IPS-18c (cell line): Measurements from ENCODE around the gene GADD45G.

Experiments used
- H3K4me3 ChIP-seq: 2 replicates; pipeline ENCODE4 v1.7.0; 2013; ENCODE audit warnings: low read depth, mild to moderate bottlenecking, low read length, moderate library complexity; ENCODE audit not compliant: insufficient read depth
- H3K9me3 ChIP-seq: one replicate; pipeline ENCODE4 v1.6.1; 2013; ENCODE audit warnings: mild to moderate bottlenecking, low read length, moderate library complexity; ENCODE audit not compliant: control insufficient read depth, insufficient read depth

GADD45G gene

GRCh38 chr9:89602978-89603766 is 1.6 kb upstream of the GADD45G start:
- H3K4me3 ChIP-seq, result peak overlapping the region; percentile 39; the same call in 1 of the 2 replicates
- no peaks in the 10 kb centered on the region for H3K9me3 ChIP-seq

GRCh38 chr9:89603767-89604665 is 796 bp upstream of the GADD45G start:
- Histone ChIP-seq H3K9me3 (no peaks in the 10 kb centered on the region), H3K4me3 (peak overlapping the region; percentile 39; the same call in 1 of the 2 replicates)

- Histone ChIP-seq H3K4me3 (peak overlapping the region; percentile 86), H3K9me3 (no peaks in the 10 kb centered on the region)
Measured at GRCh38 chr9:89605465-89606048, 745 bp downstream of the GADD45G start.

- Histone ChIP-seq H3K9me3 (no peaks in the 10 kb centered on the region), H3K4me3 (peak overlapping the region; percentile 86)
Measured at GRCh38 chr9:89606049-89606623, 1.3 kb downstream of the GADD45G start.

GRCh38 chr9:89606624-89607311 is 2.0 kb downstream of the GADD45G start:
- H3K9me3 ChIP-seq, result no peaks in the 10 kb centered on the region
- peak overlapping the region; percentile 86 for H3K4me3 ChIP-seq

GRCh38 chr9:89608641-89609335 is 4.0 kb downstream of the GADD45G start:
- no peak overlapping the region for H3K4me3 ChIP-seq
- no peaks in the 10 kb centered on the region for H3K9me3 ChIP-seq

GRCh38 chr9:89609426-89610006 is 4.7 kb downstream of the GADD45G start:
- Histone ChIP-seq H3K9me3 (no peaks in the 10 kb centered on the region), H3K4me3 (no peak overlapping the region)

GRCh38 chr9:89610391-89610925 is 5.6 kb downstream of the GADD45G start:
- Histone ChIP-seq H3K4me3 (no peak overlapping the region), H3K9me3 (no peaks in the 10 kb centered on the region)

GRCh38 chr9:89611425-89611824 is 6.6 kb downstream of the GADD45G start:
- H3K9me3 ChIP-seq, result no peaks in the 10 kb centered on the region
- no peak overlapping the region for H3K4me3 ChIP-seq

- H3K9me3 ChIP-seq, result no peaks in the 10 kb centered on the region
- no peak overlapping the region for H3K4me3 ChIP-seq
Measured at GRCh38 chr9:89612566-89613278, 7.9 kb downstream of the GADD45G start.

GRCh38 chr9:89613912-89614892 is 9.4 kb downstream of the GADD45G start:
- H3K4me3 ChIP-seq, result no peak overlapping the region
- H3K9me3 ChIP-seq, result no peaks in the 10 kb centered on the region

GRCh38 chr9:89615661-89616060 is 10.8 kb downstream of the GADD45G start:
- no peaks in the 10 kb centered on the region for H3K9me3 ChIP-seq
- H3K4me3 ChIP-seq, result no peak overlapping the region

GRCh38 chr9:89616411-89616810 is 11.6 kb downstream of the GADD45G start:
- H3K9me3 ChIP-seq, result no peaks in the 10 kb centered on the region
- H3K4me3 ChIP-seq, result no peak overlapping the region

- Histone ChIP-seq H3K9me3 (no peaks in the 10 kb centered on the region), H3K4me3 (no peak overlapping the region)
Measured at GRCh38 chr9:89617978-89618377, 13.2 kb downstream of the GADD45G start.
